ENCODE data around the gene PSMG1.

- TF ChIP-seq USF2 (IDR thresholded peaks at IDR 0.05; ENCODE audit: low read length) (no peak), NRF1 (IDR thresholded peaks at IDR 0.05; ENCODE audit: low read depth, low read length) (no peak)
These were observed 55.7 kb downstream of the PSMG1 start for GRCh38 chr21:39127506-39127905.

All from H1 (cell line).